CD4-positive, alpha-beta T cell treated with Interleukin-4 for 1 hour (primary cell): ENCODE measurements around the gene VKORC1.

Experiments
- DNase-seq, 2 donors: peaks; one replicate each; pipeline ENCODE4 v3.0.0-alpha.2; 2020 to 2022

The VKORC1 gene

DNA sequence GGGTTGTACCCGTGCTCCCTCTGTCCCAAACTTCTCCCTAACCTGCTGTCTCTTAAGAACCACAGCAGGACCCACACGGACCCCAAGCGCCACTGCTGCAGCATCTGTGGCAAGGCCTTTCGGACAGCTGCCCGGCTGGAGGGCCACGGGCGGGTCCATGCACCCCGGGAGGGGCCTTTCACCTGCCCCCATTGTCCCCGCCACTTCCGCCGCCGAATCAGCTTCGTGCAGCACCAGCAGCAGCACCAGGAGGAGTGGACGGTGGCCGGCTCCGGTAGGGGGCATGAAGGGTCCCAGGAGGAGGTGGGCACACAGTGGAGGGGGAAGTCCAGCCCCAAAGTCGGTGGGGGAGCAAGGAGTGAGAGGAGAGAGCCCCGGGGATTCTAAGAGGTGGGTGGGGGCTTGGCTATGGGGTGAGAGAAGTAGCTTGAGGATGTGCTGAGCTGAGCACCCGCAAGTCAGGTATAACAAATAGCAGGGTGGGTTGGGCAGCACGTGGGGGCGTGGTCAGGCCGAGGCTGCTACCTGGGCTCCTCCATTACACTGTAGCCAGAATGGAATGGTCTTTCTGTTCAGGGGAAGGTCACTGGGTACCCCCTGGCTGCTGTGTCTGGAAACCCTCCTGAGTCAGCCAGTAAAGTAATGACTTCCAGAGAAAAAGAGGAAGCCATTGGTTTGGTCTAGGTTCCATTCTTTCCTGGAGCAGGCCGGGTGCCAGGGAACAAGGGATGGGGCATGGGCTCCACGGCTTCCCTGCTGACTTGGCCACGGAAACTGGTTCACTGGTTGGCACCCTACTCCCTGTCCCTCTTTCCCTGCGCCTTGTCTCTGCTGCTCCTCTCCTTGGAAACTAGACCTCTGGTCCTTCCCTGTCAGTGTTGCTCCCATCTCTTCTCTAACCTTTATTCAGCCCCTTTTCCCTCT lies 12.9 kb downstream of the VKORC1 start:
- no peak for DNase-seq

DNA sequence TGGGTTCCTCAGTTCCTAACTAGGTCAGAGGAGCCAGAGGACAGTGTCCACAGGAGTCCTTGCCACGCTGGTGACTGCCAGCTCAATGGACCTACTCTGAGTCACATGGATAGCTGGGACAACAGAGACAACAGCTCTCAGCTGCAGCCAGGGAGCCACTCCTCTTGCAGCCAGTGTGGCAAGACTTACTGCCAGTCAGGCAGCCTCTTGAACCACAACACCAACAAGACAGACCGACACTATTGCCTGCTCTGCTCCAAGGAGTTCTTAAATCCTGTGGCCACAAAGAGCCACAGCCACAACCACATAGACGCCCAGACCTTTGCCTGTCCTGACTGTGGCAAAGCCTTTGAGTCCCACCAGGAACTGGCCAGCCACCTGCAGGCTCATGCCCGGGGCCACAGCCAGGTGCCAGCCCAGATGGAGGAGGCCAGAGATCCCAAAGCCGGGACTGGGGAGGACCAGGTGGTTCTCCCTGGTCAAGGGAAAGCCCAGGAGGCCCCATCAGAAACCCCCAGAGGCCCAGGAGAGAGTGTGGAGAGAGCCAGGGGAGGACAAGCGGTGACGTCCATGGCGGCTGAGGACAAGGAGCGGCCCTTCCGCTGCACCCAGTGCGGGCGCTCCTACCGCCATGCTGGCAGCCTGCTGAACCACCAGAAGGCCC lies 13.7 kb downstream of the VKORC1 start:
- DNase-seq: no peak

GRCh38 chr16:31080035-31080629 lies 14.5 kb downstream of the VKORC1 start:
- DNase-seq: no peak

- no peak for DNase-seq
These were observed 15.2 kb downstream of the VKORC1 start for GRCh38 chr16:31079342-31079944.

GRCh38 chr16:31078597-31079341 lies 15.8 kb downstream of the VKORC1 start:
- no peak for DNase-seq

- DNase-seq: no peak
These were observed 16.8 kb downstream of the VKORC1 start for GRCh38 chr16:31077592-31078396.

GRCh38 chr16:31077024-31077423 lies 17.6 kb downstream of the VKORC1 start:
- no peak for DNase-seq

GRCh38 chr16:31076319-31076718 lies 18.3 kb downstream of the VKORC1 start:
- DNase-seq: no peak

- DNase-seq: no peak
These were observed 19.8 kb downstream of the VKORC1 start for GRCh38 chr16:31074814-31075183.

DNA sequence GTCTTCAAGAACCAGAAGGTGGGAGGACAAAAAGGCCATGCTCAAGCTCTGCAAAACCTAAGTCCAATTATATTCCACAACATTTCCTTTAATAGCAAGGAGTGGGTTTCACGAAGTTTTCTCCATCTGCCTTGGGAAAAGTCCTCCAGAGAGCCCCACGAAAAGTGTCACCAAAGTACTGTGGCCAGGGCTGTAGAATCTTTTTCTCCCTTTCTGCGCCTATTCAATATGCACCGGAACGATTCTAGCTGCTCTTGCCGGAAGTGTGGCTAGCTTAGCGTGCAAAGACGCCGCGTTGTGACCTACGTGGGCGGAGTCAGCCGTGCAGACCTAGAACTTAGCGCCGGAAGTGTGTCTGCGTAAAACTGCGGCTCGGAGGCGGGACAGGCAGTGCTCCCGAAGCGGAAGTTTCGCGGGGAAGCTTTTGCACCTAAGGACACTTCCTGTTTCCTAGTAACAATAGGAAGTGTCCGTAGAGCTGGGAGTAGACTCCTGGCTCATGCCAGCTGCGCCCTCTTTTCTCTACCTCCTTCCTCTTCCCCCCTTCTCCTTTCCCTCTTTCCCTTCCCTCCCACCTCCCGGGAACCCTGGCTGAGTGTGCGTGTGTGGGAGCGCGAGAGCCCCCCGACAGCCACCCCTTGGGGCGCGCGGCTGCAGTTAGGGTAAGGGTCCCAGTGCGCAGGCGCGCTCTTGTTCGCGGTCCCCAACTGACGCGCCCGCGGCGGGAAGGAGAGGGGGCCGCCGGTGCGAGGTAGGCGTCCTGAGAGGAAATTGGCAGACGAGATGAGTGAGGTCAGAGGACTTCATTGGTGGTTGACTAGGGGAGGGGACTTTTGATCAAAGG lies 20.4 kb downstream of the VKORC1 start, which contains the start of the genes ZNF646 and ZNF668:
Gene ZNF646, plus strand, starts transcription at position 453 of the 844 bp plus-strand sequence. CDS start 1,903 bp downstream, outside the sequence.
Gene ZNF668, minus strand, starts transcription at position 271 of the 844 bp plus-strand sequence. CDS start 9,781 bp downstream, outside the sequence.
- DNase-seq: peak; percentile 99

- peak; percentile 81 to 86 for DNase-seq
These were observed 21.2 kb downstream of the VKORC1 start for GRCh38 chr16:31073142-31073969.

DNA sequence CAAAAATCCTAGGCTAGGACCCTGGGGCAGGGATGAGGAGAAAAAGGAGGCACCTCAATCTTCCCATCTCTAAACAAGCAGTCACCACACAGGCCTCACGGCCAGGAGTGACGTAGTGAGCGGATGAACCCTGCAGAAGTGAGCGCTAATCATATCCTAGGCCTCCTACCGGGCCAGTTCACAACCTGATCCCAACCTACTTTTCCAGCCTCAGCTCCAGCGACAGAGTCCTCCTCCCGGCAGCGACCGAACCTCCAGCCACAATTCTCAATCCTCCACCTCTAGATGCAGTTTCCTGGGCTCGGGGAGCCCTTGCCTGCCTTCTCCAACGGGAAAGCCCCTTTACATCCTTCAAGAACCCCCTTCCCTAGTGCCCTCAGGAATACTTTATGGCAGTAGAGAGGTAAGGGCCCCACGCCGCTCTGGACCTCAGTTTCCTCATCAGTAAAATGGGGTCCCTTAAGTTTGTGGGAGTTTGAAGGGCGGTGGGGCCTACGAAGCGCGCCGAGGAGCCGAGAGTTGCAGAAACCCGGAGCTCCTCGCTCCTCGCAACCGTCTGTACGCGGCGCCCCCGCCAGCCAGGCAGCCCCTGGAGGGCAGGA lies 22.0 kb downstream of the VKORC1 start:
- DNase-seq: peak in 1 of 2 donors; percentile 31

DNA sequence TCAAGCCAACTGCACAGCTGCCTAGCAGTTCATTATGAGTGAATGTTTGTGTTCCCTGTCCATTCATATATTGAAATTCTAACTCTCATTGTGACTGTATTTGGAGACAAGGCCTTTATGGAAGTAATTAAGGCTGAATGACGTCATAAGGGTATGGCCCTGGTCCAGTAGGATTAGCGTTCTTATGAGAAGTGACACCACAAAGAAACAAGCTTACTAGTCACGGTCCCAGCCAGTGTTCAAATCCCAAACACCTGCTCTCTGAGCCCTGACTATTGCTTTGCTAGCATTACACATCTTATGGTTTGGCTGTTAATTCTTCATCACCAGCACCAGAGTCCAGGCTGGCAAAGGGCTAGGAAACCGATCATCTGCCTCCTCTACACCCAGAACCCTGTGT lies 22.7 kb downstream of the VKORC1 start:
- DNase-seq: no peak

DNA sequence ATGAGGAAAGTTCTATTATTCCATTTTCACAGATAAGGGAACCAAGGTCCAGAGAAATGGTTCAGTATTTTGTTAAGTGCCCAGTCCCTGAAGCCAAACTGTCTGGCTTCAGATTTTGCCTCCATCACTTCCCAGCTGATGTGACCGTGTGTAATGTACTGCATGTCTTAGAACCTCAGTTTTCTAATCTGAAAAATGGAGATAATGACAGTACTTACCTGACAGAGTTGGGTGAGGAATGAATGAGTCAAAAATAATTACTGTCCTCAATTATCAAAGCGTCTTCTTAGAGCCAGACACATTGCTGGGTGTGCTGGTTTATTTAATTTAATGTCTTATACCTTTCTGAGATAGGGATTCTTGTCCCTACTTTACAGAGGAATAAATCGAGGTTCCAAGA lies 27.3 kb downstream of the VKORC1 start:
- DNase-seq: no peak

GRCh38 chr16:31064882-31065461 lies 29.6 kb downstream of the VKORC1 start:
- no peak for DNase-seq

DNA sequence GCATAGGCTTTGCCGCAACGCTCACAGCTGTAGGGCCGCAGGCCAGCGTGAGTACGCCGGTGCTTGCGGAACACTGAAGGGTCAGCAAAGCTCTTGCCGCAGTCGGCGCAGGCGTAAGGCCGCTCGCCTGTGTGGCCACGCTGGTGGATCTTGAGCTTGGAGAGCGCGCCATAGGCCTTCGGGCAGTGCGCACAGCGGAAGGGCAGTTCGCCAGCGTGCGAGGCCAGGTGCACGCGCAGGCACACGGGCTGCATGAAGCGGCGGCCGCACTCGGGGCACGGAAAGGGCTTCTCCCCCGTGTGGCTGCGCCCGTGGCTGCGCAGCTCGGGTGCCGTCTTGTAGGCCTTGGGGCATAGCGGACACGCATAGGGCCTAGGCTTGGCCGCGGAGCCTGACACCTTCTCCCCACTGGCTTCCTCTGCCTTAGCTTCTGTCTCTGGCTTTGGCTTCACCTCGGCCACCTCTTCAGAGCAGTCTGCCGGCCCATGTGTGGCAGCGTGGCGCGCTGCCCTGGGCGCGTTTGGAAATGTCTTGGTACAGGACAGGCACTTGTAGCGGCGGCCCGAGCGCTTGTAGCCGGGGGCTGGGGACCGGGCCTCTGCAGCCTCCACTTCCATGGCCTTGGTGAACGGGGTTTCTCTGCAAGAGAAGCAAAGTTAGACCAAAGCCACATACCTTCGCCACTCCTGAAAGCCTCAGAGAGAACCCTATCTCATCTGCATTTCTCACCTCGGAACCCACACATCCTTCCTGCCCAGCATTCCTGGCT lies 30.6 kb downstream of the VKORC1 start:
- peak; percentile 35 for DNase-seq

DNA sequence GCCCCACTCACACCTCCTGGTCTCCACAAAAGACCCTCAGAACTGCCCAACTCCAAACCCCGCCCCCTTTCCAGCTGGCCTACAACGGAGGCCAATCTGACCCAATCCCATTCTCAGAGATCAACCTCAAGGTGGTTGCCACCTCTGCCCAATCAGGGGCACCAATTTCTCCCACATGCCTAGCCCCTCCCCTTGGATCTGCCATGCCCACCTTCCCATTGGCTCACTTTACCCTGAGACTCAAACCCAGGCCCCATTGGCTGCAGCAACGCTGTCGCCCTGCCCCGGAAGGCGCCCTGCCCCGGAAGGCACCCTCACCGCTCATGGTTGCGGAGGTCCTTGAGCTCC lies 31.1 kb downstream of the VKORC1 start:
- DNase-seq: no peak
